MM.1S (cell line): ENCODE data around the gene RNF38.
"Not testable (repeated sequence)": the region's sequence is repeated elsewhere in the genome, so short reads cannot be mapped to it uniquely, and the experiment has no call there.

Source experiments
- DNase-seq: peaks from one replicate; pipeline ENCODE4 v3.0.0-alpha.2; 2015
- H2AFZ ChIP-seq: fragments of 300-600 bp; sonication (generic); 2 replicates; pipeline ENCODE4 v1.6.0; 2016; ENCODE audit warnings: antibody characterized with exemption, low read length
- H3F3A ChIP-seq: fragments of 300-600 bp; sonication (generic); 2 replicates; pipeline ENCODE4 v1.6.1; 2016; ENCODE audit warnings: mild to moderate bottlenecking, antibody characterized with exemption, low read length, moderate library complexity, mixed read lengths; ENCODE audit not compliant: insufficient read depth
- H3K27ac ChIP-seq: fragments of 300-600 bp; sonication (generic); 2 replicates; pipeline ENCODE4 v1.5.1; 2016; ENCODE audit warnings: mild to moderate bottlenecking, low read length
- H3K27me3 ChIP-seq: fragments of 300-600 bp; sonication (generic); replicated peaks from 2 replicates; pipeline ENCODE4 v1.6.0; 2016; ENCODE audit warnings: low read length; ENCODE audit not compliant: insufficient read depth
- H3K36me3 ChIP-seq: fragments of 300-600 bp; sonication (generic); replicated peaks from 2 replicates; pipeline ENCODE4 v1.6.1; 2016; ENCODE audit warnings: mild to moderate bottlenecking, low read length, mixed read lengths; ENCODE audit not compliant: insufficient read depth
- H3K4me1 ChIP-seq: fragments of 300-600 bp; sonication (generic); 2 replicates; pipeline ENCODE4 v1.6.1; 2016; ENCODE audit warnings: low read length, mixed read lengths
- H3K4me2 ChIP-seq: fragments of 300-600 bp; sonication (generic); 2 replicates; pipeline ENCODE4 v1.6.0; 2016; ENCODE audit warnings: low read depth, low read length
- H3K4me3 ChIP-seq: fragments of 300-600 bp; sonication (generic); 2 replicates; pipeline ENCODE4 v1.5.1; 2016; ENCODE audit warnings: low read length, mixed read lengths
- H3K79me2 ChIP-seq: fragments of 300-600 bp; sonication (generic); 2 replicates; pipeline ENCODE4 v1.6.1; 2016; ENCODE audit warnings: mixed run types, low read length, mixed read lengths
- H3K9ac ChIP-seq: fragments of 300-600 bp; sonication (generic); 2 replicates; pipeline ENCODE4 v1.6.1; 2016; ENCODE audit warnings: low read length, mixed read lengths
- H3K9me2 ChIP-seq: fragments of 300-600 bp; sonication (generic); replicated peaks from 2 replicates; pipeline ENCODE4 v1.6.1; 2016; ENCODE audit warnings: mild to moderate bottlenecking, low read length, mixed read lengths; ENCODE audit not compliant: insufficient read depth
- H3K9me3 ChIP-seq: fragments of 300-600 bp; sonication (generic); replicated peaks from 2 replicates; pipeline ENCODE4 v1.6.1; 2016; ENCODE audit warnings: mild to moderate bottlenecking, low read length, mixed read lengths; ENCODE audit not compliant: insufficient read depth
- H4K20me1 ChIP-seq: fragments of 300-600 bp; sonication (generic); 2 replicates; pipeline ENCODE4 v1.6.1; 2016; ENCODE audit warnings: mild to moderate bottlenecking, low read length, moderate library complexity, mixed read lengths; ENCODE audit not compliant: insufficient read depth
- EZH2 ChIP-seq: fragments of 300-600 bp; sonication (generic); optimal IDR thresholded peaks from 2 replicates; pipeline ENCODE3; 2017; ENCODE audit warnings: low read depth, mild to moderate bottlenecking, antibody characterized with exemption, low read length, mixed read lengths
- EZH2phosphoT487 ChIP-seq: fragments of 300-600 bp; sonication (generic); IDR thresholded peaks from 2 replicates; pipeline ENCODE4 v1.6.1; 2018; ENCODE audit warnings: antibody characterized with exemption, low read length
- TF ChIP-seq, protein P1 (sequence below): fragments of 300-600 bp; sonication (generic); IDR thresholded peaks from 2 replicates; pipeline ENCODE4 v1.5.1; 2016; ENCODE audit warnings: antibody characterized with exemption, low read length, mixed read lengths

The RNF38 gene

DNA sequence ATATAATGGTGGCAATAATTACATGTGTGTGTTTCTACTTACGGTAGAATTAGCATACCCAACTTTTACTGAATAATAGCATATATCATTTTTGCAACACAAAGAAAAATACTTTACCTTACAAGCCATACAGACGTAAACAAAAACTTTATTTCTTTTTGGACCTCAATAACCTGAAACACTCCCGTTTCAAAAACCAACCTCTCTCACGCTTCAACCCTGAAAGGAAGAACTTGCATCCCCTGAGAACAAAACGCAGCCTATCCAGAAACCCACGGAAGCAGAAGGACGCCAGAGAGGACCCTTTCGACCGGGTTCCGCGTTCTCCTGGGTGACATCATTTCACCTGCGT, at the start of gene RNF38:
Gene RNF38, minus strand, starts transcription at position 290 of the 352 bp plus-strand sequence. Its CDS starts 161 bp downstream, at position 129.
- Histone ChIP-seq H3K4me1 (0 out of 2 replicates have a peak, but pooled peaks cover 14% of the 10 kb centered on the region), H3K36me3 (no peaks in the 10 kb centered on the region), H3K79me2 (peaks cover 58% of the 10 kb centered on the region), H3K4me3 (peak within 1 kb of the TSS; percentile 83), H3K9ac (peak within 1 kb of the TSS; percentile 80), H3K27ac (peak within 1 kb of the TSS; percentile 90), H4K20me1 (no peaks in the 10 kb centered on the region), H3K9me2 (no peaks in the 10 kb centered on the region), H2AFZ (peak within 1 kb of the TSS; percentile 67), H3F3A (peaks cover 16% of the 10 kb centered on the region), H3K9me3 (no peaks in the 10 kb centered on the region), H3K4me2 (peak within 1 kb of the TSS; percentile 69), H3K27me3 (no peaks in the 10 kb centered on the region)
- DNase-seq: no peak
- TF ChIP-seq EZH2phosphoT487: no peak
- TF ChIP-seq EZH2: no peak
- TF ChIP-seq, protein P1, sequence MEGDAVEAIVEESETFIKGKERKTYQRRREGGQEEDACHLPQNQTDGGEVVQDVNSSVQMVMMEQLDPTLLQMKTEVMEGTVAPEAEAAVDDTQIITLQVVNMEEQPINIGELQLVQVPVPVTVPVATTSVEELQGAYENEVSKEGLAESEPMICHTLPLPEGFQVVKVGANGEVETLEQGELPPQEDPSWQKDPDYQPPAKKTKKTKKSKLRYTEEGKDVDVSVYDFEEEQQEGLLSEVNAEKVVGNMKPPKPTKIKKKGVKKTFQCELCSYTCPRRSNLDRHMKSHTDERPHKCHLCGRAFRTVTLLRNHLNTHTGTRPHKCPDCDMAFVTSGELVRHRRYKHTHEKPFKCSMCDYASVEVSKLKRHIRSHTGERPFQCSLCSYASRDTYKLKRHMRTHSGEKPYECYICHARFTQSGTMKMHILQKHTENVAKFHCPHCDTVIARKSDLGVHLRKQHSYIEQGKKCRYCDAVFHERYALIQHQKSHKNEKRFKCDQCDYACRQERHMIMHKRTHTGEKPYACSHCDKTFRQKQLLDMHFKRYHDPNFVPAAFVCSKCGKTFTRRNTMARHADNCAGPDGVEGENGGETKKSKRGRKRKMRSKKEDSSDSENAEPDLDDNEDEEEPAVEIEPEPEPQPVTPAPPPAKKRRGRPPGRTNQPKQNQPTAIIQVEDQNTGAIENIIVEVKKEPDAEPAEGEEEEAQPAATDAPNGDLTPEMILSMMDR: no peak

DNA sequence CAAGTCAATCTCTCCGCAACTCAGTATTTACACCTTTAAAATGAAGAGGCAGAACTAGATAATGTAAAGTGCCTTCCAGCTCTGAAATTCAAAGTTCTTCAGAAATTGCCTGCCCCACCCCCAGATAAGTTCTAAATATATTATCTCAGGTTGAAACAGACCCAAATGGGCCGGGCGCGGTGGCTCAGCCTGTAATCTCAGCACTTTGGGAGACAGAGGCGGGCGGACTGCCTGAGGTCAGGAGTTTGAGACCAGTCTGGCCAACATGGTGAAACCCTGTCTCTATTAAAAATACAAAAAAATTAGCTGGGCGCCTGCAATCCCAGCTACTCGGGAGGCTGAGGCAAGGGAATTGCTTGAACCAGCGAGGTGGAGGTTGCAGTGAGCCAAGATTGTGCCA, 48.5 kb upstream of the RNF38 start:
- H3K4me1 ChIP-seq, DNase-seq, H3F3A ChIP-seq, H3K9me2 ChIP-seq, H3K9ac ChIP-seq, H3K27ac ChIP-seq, H3K36me3 ChIP-seq, H3K27me3 ChIP-seq, H2AFZ ChIP-seq, H4K20me1 ChIP-seq, H3K4me3 ChIP-seq, H3K9me3 ChIP-seq, H3K4me2 ChIP-seq: not testable (repeated sequence)
- H3K79me2 ChIP-seq: peaks cover 27% of the 10 kb centered on the region

GRCh38 chr9:36448017-36448416, 47.9 kb upstream of the RNF38 start:
- Histone ChIP-seq H3K36me3 (no peaks in the 10 kb centered on the region), H2AFZ (no peak overlapping the region), H3K9me3 (no peaks in the 10 kb centered on the region), H3K9ac (no peak overlapping the region), H3K4me1 (no peaks in the 10 kb centered on the region), H3K9me2 (no peaks in the 10 kb centered on the region), H3K4me2 (no peak overlapping the region), H3K27me3 (no peaks in the 10 kb centered on the region), H3F3A (no peaks in the 10 kb centered on the region), H3K79me2 (peaks cover 29% of the 10 kb centered on the region), H4K20me1 (peaks cover 3% of the 10 kb centered on the region; the same call in 1 of the 2 replicates), H3K4me3 (no peak overlapping the region), H3K27ac (no peak overlapping the region)
- DNase-seq: no peak
- no peak for TF ChIP-seq EZH2
- no peak for TF ChIP-seq EZH2phosphoT487
- TF ChIP-seq, protein P1: no peak

GRCh38 chr9:36446678-36447077, 46.6 kb upstream of the RNF38 start:
- not testable (repeated sequence) for H2AFZ ChIP-seq, DNase-seq, H3K27ac ChIP-seq, H3K36me3 ChIP-seq, H3K4me1 ChIP-seq, H3K4me2 ChIP-seq, H3K9me2 ChIP-seq, H4K20me1 ChIP-seq, H3K27me3 ChIP-seq, H3K4me3 ChIP-seq, H3F3A ChIP-seq, H3K9me3 ChIP-seq, H3K9ac ChIP-seq
- peaks cover 35% of the 10 kb centered on the region for H3K79me2 ChIP-seq
